HEK293T (cell line): ENCODE measurements around the gene OSBPL3.

Experiments used
- FOXM1 ChIP-seq: fragments of 450-650 bp; IDR thresholded peaks from 2 replicates; pipeline ENCODE4 v1.6.1; 2017; ENCODE audit warnings: mild to moderate bottlenecking, borderline replicate concordance
- SUZ12 ChIP-seq: fragments of 450-650 bp; IDR thresholded peaks from 2 replicates; pipeline ENCODE4 v1.6.1; 2016; ENCODE audit warnings: mild to moderate bottlenecking

DNA sequence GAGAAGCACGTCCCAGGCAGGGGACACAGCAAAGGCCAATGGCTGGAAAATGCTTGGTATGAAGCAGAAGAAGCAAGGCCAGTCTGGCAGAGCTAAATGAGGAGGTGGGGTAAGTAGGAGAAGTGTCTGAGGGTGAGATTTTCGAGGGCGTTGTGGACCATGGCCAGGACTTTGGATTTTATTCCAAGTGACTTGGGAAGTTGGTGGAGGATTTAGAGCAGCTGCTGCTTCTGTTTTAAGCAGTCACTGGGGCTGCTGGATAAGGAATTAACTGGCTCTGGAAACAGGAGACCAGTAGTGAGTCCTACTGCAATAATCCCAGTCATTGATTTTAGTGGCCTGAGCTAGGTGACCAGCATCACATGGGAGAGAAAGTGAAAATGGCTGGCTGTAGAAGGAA, 155.1 kb downstream of the OSBPL3 start:
- TF ChIP-seq SUZ12 (no peak), FOXM1 (no peak)
